ENCODE results near the gene ZNF385B. TPM values are rescaled to one million over a fixed set of nuclear protein-coding genes. Genes with fewer than 3 reads are reported as not detected.
A peak's percentile ranks its signal among the peaks of the same experiment; 100 is the strongest.

ZNF385B gene
- total RNA-seq, 1 experiment from 2014 or later, result 0.28 TPM

GRCh38 chr2:179899666-179900065 is 38.3 kb upstream of the ZNF385B start:
- DNase-seq (ENCODE audit: low read depth, low spot score), result no peak
- no TSS peak for BruUV-seq (replicated peaks)
- in situ Hi-C loops (cut with HindIII; ENCODE audit: low pct_unique_long_range_greater_than_20kb, low sequenced_read_pairs), result no loop called here
- ChIA-PET CTCF (no interaction called here), POLR2A (no interaction called here)
- Histone ChIP-seq H3K4me3 (ENCODE audit: low read depth in 2 of 2, low read length in 2 of 2) (no peak overlapping the region), H3K9me3 (ENCODE audit: control insufficient read depth, insufficient read depth, low read depth, low read length) (no peaks in the 10 kb centered on the region), H3K27me3 (ENCODE audit: control insufficient read depth, insufficient read depth, low read length) (no peaks in the 10 kb centered on the region), H3K4me1 (ENCODE audit: control insufficient read depth, insufficient read depth, low read length) (no peaks in the 10 kb centered on the region), H3K27ac (ENCODE audit: low read length) (no peak overlapping the region), H3K36me3 (ENCODE audit: control insufficient read depth, insufficient read depth, low read length) (no peaks in the 10 kb centered on the region)
- TF ChIP-seq POLR2AphosphoS5 (IDR thresholded peaks at IDR 0.05; ENCODE audit: low read depth, low read length), result no peak
- TF ChIP-seq CTCF (IDR thresholded peaks at IDR 0.05), result no peak
- TF ChIP-seq TCF7L2 (IDR thresholded peaks at IDR 0.05; ENCODE audit: low read depth, low read length), result no peak
- no peak for TF ChIP-seq REST (IDR thresholded peaks at IDR 0.05; ENCODE audit: insufficient read depth in 1 of 2, low read depth in 2 of 2, low read length in 1 of 2)
- TF ChIP-seq SIN3A (IDR thresholded peaks at IDR 0.05; ENCODE audit: borderline replicate concordance, insufficient read depth, low read depth, low read length), result no peak
- intact Hi-C loops (cut with micrococcal nuclease; ENCODE audit: unreplicated experiment), result no loop called here
- ATAC-seq, result no peak

- CTCF ChIA-PET, result interaction anchor here (0.8 kb wide), 1 partner anchor 61 kb away, joined by 3 read pairs; no protein-coding TSS in a partner anchor
- DNase-seq (ENCODE audit: low read depth, low spot score) (no peak), ATAC-seq (no peak)
- Histone ChIP-seq H3K4me3 (ENCODE audit: low read depth in 2 of 2, low read length in 2 of 2) (no peak overlapping the region), H3K36me3 (ENCODE audit: control insufficient read depth, insufficient read depth, low read length) (no peaks in the 10 kb centered on the region), H3K9me3 (ENCODE audit: control insufficient read depth, insufficient read depth, low read depth, low read length) (no peaks in the 10 kb centered on the region), H3K4me1 (ENCODE audit: control insufficient read depth, insufficient read depth, low read length) (no peaks in the 10 kb centered on the region), H3K27ac (ENCODE audit: low read length) (no peak overlapping the region), H3K27me3 (ENCODE audit: control insufficient read depth, insufficient read depth, low read length) (no peaks in the 10 kb centered on the region)
- POLR2A ChIA-PET, result no interaction called here
- in situ Hi-C loops (cut with HindIII; ENCODE audit: low pct_unique_long_range_greater_than_20kb, low sequenced_read_pairs), result no loop called here
- TF ChIP-seq SIN3A (IDR thresholded peaks at IDR 0.05; ENCODE audit: borderline replicate concordance, insufficient read depth, low read depth, low read length) (no peak), TCF7L2 (IDR thresholded peaks at IDR 0.05; ENCODE audit: low read depth, low read length) (no peak), POLR2AphosphoS5 (IDR thresholded peaks at IDR 0.05; ENCODE audit: low read depth, low read length) (no peak), CTCF (IDR thresholded peaks at IDR 0.05) (peak; percentile 61), REST (IDR thresholded peaks at IDR 0.05; ENCODE audit: insufficient read depth in 1 of 2, low read depth in 2 of 2, low read length in 1 of 2) (no peak)
- BruUV-seq (replicated peaks), result no TSS peak
- intact Hi-C loops (cut with micrococcal nuclease; ENCODE audit: unreplicated experiment), result no loop called here
These were observed 37.5 kb upstream of the ZNF385B start for GRCh38 chr2:179898873-179899272.

Measured in Panc1 (cell line).